HG03097 (cell line): ENCODE data around the gene EMC8.

Experiments used
- ATAC-seq: cut with Tn5 transposase; IDR thresholded peaks from one replicate; pipeline ENCODE4 v1.9.1; 2021; ENCODE audit not compliant: unreplicated experiment, low FRiP score

The EMC8 gene

GRCh38 chr16:85733839-85734170 lies 65.5 kb downstream of the EMC8 start:
- ATAC-seq: no peak

DNA sequence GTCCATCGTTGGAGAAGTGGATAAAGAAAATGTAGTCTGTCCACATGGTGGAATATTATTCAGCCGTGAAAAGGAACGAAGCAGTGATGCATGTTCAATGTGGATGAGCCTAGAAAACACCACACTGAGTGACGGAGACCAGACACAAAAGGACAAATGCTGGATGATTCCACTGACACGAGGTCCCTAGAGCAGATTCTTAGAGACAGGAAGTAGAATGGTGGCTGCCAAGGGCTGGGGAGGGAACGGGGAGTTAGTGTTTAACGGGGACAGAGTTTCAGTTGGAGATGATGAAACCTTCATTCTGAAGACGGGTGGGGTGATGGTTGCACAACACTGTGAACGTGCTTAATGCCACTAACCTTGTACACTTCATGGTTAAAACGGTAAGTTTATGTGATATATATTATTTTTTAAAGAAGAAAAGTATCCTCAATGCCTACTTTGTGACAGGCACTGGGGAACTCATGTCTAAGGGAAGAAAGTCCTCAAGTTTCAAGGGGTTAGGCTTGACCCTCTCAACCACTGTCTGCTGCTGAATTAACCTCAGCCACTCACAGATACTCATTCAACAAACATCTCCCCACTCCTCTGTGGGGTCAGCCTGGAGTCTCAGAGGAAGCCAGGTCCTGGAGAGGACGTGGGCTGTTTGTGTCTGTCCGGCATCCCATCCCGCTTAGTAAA lies 66.0 kb downstream of the EMC8 start:
- ATAC-seq: no peak

- ATAC-seq: no peak
Measured at GRCh38 chr16:85731179-85731578, 68.2 kb downstream of the EMC8 start.

DNA sequence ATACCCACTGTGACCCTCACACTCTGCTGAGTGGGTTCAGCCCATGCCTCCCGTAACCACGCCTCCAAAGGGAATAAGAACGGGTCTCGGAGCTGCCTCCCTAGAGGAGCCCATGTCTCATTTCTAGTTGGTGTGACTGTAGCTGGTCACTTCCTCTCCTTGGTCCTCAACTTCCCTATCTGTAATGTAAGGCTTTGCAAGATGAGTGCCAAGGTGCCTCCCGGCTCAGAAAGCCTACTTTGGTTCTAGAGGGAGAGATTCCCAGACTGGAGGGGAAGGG lies 69.2 kb downstream of the EMC8 start:
- ATAC-seq: no peak

GRCh38 chr16:85729452-85730185 lies 69.7 kb downstream of the EMC8 start:
- no peak for ATAC-seq

- no peak for ATAC-seq
Measured at GRCh38 chr16:85728879-85729278, 70.5 kb downstream of the EMC8 start.
